Measurements from ENCODE around the gene CGNL1.

CGNL1 gene

DNA sequence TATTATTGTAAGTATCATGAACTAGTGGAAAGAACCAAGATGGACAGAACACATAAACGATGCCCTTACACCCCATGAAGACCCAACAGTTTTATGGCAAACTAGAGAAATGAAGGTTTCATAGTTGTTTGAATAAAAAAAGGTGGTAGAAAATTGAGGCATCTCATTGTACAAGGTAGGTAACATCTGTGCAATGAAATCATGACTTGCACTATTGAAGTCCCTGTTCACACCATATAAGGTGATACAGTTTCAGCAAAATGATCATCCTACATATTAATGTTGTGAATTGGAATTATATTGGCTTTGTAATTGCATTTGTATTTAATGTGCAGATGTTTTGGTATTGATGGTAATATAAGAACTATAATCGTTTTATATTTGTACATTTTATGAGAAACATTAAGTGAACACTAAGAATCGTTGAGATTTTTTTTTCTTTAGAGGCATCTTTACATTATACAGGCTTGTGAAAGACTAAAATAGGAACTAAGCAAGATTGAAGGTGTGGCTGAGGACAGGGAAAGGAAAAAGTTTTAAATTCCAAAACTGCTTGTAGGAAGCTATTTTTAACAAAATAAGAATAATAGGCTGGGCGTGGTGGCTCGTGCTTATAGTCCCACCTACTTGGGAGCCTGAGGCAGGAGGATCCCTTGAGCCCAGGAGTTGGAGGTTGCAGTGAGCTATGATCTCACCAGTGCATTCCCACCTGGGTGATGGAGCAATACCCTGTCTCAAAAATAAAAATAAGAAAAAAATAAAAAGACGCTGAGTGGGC is 48.5 kb downstream of the CGNL1 start:
- TF ChIP-seq ZNF555 (tag by site-specific recombination; conservative IDR thresholded peaks at IDR 0.05) (no peak), OSR2 (tag by site-specific recombination; IDR thresholded peaks at IDR 0.05) (no peak), ZNF501 (tag by site-specific recombination; IDR thresholded peaks at IDR 0.05) (no peak), HOXA7 (CRISPR knock-in tag; IDR thresholded peaks at IDR 0.05; ENCODE audit: borderline replicate concordance) (no peak), ZNF791 (tag by site-specific recombination; IDR thresholded peaks at IDR 0.05) (no peak), ZNF157 (tag by site-specific recombination; IDR thresholded peaks at IDR 0.05) (no peak), ZFP69B (tag by site-specific recombination; IDR thresholded peaks at IDR 0.05) (no peak), SP7 (tag by site-specific recombination; IDR thresholded peaks at IDR 0.05) (no peak), HOXD13 (CRISPR knock-in tag; IDR thresholded peaks at IDR 0.05; ENCODE audit: borderline replicate concordance) (no peak), TCF7L2 (IDR thresholded peaks at IDR 0.05; ENCODE audit: borderline replicate concordance, low read depth, low read length) (no peak), ZNF560 (tag by site-specific recombination; IDR thresholded peaks at IDR 0.05; ENCODE audit: borderline replicate concordance) (no peak), ZNF473 (tag by site-specific recombination; IDR thresholded peaks at IDR 0.05) (no peak), MEIS1 (CRISPR knock-in tag; IDR thresholded peaks at IDR 0.05; ENCODE audit: borderline replicate concordance) (no peak), TSHZ1 (tag by site-specific recombination; IDR thresholded peaks at IDR 0.05; ENCODE audit: borderline replicate concordance) (no peak), CTCF (tag by site-specific recombination; IDR thresholded peaks at IDR 0.05) (no peak), KLF8 (tag by site-specific recombination; IDR thresholded peaks at IDR 0.05) (no peak), KLF16 (tag by site-specific recombination; IDR thresholded peaks at IDR 0.05) (no peak), ZBTB10 (tag by site-specific recombination; IDR thresholded peaks at IDR 0.05) (no peak)
- H3K4me3 ChIP-seq (ENCODE audit: low read depth, low read length): no peak overlapping the region
- no peak overlapping the region for H3K27ac ChIP-seq (ENCODE audit: extremely low read depth, low read depth, low read length)
- H3K36me3 ChIP-seq (ENCODE audit: control insufficient read depth in 2 of 2, insufficient read depth in 1 of 2, low read length in 2 of 2): no peaks in the 10 kb centered on the region
- ChIA-PET POLR2A (no interaction called here), CTCF (no interaction called here)
- H3K4me1 ChIP-seq (ENCODE audit: control insufficient read depth, insufficient read depth, low read length): no peaks in the 10 kb centered on the region
- no peaks in the 10 kb centered on the region for H3K9me3 ChIP-seq (ENCODE audit: control insufficient read depth, insufficient read depth, low read depth, low read length)

DNA sequence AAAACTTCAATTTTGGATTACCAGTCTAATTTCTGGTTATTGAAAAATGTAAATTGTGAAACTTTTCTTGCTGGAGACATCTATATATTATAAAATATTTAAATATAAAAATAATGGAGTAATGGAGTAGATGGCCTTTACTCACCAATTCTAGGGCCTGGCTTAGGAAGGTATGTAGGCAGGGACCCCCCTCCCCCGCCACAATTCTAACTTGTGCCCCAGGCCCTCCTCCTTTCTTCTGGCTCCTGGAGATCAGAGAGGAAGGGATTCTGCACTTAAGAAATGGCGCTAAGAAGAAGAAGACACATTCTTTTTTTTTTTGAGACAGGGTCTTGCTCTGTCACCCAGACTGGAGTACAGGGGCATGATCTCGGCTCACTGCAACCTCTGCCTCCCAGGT is 49.5 kb downstream of the CGNL1 start:
- Histone ChIP-seq H3K27ac (ENCODE audit: extremely low read depth, low read depth, low read length) (no peak overlapping the region), H3K4me1 (ENCODE audit: control insufficient read depth, insufficient read depth, low read length) (no peaks in the 10 kb centered on the region), H3K36me3 (ENCODE audit: control insufficient read depth in 2 of 2, insufficient read depth in 1 of 2, low read length in 2 of 2) (no peaks in the 10 kb centered on the region), H3K9me3 (ENCODE audit: control insufficient read depth, insufficient read depth, low read depth, low read length) (no peaks in the 10 kb centered on the region), H3K4me3 (ENCODE audit: low read depth, low read length) (no peak overlapping the region)
- ChIA-PET POLR2A (no interaction called here), CTCF (no interaction called here)
- TF ChIP-seq ZNF600 (tag by site-specific recombination; IDR thresholded peaks at IDR 0.05): no peak
- TF ChIP-seq ZNF133 (tag by site-specific recombination; IDR thresholded peaks at IDR 0.05): no peak
- no peak for TF ChIP-seq ZNF510 (tag by site-specific recombination; IDR thresholded peaks at IDR 0.05; ENCODE audit: insufficient replicate concordance)
- TF ChIP-seq ZNF26 (tag by site-specific recombination; IDR thresholded peaks at IDR 0.05): no peak
